GM23338 (cell line): ENCODE data around the gene ADD3. TPM values are rescaled to one million over a fixed set of nuclear protein-coding genes. Genes with fewer than 3 reads are reported as not detected.

Experiments
- CREB1 ChIP-seq: fragments of 250-450 bp; sonication (Bioruptor Pico); IDR thresholded peaks from 2 replicates; pipeline ENCODE4 v1.5.0; 2020; ENCODE audit warnings: low read depth, mild to moderate bottlenecking, moderate library complexity
- EZH2 ChIP-seq: fragments of 200-600 bp; sonication (generic); IDR thresholded peaks from one replicate; pipeline ENCODE4 v1.8.0; 2017; ENCODE audit warnings: antibody characterized with exemption, mild to moderate bottlenecking, low read depth; ENCODE audit not compliant: unreplicated experiment
- NANOG ChIP-seq: IDR thresholded peaks from 2 replicates; pipeline ENCODE4 v1.6.1; 2016; ENCODE audit warnings: antibody characterized with exemption, borderline replicate concordance
- POLR2AphosphoS5 ChIP-seq: IDR thresholded peaks from 2 replicates; pipeline ENCODE4 v1.6.1; 2016; ENCODE audit warnings: antibody characterized with exemption, low read depth
- STAT1 ChIP-seq: IDR thresholded peaks from one replicate; pipeline ENCODE4 v1.6.1; 2016; ENCODE audit warnings: antibody characterized with exemption; ENCODE audit not compliant: unreplicated experiment
- ZNF114 ChIP-seq: fragments of 250-450 bp; sonication (Bioruptor Pico); IDR thresholded peaks from 2 replicates; pipeline ENCODE4 v1.5.0; 2020; ENCODE audit warnings: mild to moderate bottlenecking, moderate library complexity
- ZNF331 ChIP-seq: fragments of 250-450 bp; sonication (Bioruptor Pico); IDR thresholded peaks from 2 replicates; pipeline ENCODE4 v1.5.0; 2020; ENCODE audit warnings: low read depth, mild to moderate bottlenecking, moderate library complexity
- polyA plus RNA-seq: library from polyadenylated mRNA; unstranded; fragments of >200 nt; fragmentation: Nextera tagmentation; extraction: Ambion mirVana; gene quantifications from 2 replicates; pipeline ENCODE4 v1.2.1, GENCODE V29; 2016
- total RNA-seq: library from RNA; depleted of rRNA; stranded (reverse); fragments of >200 nt; shearing (Covaris generic); gene quantifications from 2 replicates; pipeline ENCODE4 v1.2.3, GENCODE V29; 2014
- TF ChIP-seq, protein P1 (sequence below): fragments of 250-450 bp; sonication (Bioruptor Pico); IDR thresholded peaks from 2 replicates; pipeline ENCODE4 v1.5.0; 2020; ENCODE audit warnings: mild to moderate bottlenecking, moderate library complexity
- TF ChIP-seq, protein P2 (sequence below), 2 experiments: fragments of 200-600 bp in 1 of 2; sonication (generic) in 1 of 2; conservative IDR thresholded peaks; 2 replicates each; pipeline versions ENCODE4 v1.5.1 to v1.6.1; 2016 to 2017; ENCODE audit warnings: antibody characterized with exemption in 2 of 2, low read depth in 2 of 2, mild to moderate bottlenecking in 2 of 2, moderate library complexity in 1 of 2
- TF ChIP-seq, protein P3 (sequence below): IDR thresholded peaks from one replicate; pipeline ENCODE4 v1.6.1; 2018; ENCODE audit warnings: antibody characterized with exemption; ENCODE audit not compliant: unreplicated experiment

Gene ADD3
- total and polyA plus RNA-seq, 2 experiments from 2014 or later, result 68.5 to 767 TPM

DNA sequence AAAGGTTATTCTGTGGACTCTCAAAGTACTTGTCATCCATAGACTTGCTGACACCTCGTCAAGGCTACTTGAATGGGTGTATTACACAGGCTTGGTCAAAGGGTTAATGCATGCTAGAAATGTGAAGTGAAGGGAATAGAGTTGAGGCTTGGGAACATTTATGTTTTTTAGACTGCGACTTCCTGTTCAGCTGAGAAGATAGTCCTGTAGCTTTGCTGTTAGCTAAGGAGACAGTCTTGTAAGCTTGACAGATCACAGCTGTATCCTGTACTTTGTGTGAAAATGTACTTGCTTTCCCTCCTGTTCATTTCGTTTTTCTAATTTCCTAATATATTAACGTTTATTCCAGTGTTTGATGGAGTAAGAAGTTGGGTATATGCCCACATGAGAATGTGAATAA lies 52.1 kb downstream of the ADD3 start (continued):
- TF ChIP-seq, protein P1, sequence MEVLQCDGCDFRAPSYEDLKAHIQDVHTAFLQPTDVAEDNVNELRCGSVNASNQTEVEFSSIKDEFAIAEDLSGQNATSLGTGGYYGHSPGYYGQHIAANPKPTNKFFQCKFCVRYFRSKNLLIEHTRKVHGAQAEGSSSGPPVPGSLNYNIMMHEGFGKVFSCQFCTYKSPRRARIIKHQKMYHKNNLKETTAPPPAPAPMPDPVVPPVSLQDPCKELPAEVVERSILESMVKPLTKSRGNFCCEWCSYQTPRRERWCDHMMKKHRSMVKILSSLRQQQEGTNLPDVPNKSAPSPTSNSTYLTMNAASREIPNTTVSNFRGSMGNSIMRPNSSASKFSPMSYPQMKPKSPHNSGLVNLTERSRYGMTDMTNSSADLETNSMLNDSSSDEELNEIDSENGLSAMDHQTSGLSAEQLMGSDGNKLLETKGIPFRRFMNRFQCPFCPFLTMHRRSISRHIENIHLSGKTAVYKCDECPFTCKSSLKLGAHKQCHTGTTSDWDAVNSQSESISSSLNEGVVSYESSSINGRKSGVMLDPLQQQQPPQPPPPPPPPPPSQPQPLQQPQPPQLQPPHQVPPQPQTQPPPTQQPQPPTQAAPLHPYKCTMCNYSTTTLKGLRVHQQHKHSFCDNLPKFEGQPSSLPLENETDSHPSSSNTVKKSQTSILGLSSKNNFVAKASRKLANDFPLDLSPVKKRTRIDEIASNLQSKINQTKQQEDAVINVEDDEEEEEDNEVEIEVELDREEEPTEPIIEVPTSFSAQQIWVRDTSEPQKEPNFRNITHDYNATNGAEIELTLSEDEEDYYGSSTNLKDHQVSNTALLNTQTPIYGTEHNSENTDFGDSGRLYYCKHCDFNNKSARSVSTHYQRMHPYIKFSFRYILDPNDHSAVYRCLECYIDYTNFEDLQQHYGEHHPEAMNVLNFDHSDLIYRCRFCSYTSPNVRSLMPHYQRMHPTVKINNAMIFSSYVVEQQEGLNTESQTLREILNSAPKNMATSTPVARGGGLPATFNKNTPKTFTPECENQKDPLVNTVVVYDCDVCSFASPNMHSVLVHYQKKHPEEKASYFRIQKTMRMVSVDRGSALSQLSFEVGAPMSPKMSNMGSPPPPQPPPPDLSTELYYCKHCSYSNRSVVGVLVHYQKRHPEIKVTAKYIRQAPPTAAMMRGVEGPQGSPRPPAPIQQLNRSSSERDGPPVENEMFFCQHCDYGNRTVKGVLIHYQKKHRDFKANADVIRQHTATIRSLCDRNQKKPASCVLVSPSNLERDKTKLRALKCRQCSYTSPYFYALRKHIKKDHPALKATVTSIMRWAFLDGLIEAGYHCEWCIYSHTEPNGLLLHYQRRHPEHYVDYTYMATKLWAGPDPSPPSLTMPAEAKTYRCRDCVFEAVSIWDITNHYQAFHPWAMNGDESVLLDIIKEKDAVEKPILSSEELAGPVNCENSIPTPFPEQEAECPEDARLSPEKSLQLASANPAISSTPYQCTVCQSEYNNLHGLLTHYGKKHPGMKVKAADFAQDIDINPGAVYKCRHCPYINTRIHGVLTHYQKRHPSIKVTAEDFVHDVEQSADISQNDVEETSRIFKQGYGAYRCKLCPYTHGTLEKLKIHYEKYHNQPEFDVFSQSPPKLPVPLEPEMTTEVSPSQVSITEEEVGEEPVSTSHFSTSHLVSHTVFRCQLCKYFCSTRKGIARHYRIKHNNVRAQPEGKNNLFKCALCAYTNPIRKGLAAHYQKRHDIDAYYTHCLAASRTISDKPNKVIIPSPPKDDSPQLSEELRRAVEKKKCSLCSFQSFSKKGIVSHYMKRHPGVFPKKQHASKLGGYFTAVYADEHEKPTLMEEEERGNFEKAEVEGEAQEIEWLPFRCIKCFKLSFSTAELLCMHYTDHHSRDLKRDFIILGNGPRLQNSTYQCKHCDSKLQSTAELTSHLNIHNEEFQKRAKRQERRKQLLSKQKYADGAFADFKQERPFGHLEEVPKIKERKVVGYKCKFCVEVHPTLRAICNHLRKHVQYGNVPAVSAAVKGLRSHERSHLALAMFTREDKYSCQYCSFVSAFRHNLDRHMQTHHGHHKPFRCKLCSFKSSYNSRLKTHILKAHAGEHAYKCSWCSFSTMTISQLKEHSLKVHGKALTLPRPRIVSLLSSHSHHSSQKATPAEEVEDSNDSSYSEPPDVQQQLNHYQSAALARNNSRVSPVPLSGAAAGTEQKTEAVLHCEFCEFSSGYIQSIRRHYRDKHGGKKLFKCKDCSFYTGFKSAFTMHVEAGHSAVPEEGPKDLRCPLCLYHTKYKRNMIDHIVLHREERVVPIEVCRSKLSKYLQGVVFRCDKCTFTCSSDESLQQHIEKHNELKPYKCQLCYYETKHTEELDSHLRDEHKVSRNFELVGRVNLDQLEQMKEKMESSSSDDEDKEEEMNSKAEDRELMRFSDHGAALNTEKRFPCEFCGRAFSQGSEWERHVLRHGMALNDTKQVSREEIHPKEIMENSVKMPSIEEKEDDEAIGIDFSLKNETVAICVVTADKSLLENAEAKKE, result no peak
- TF ChIP-seq NANOG, result no peak
- no peak for TF ChIP-seq ZNF331 (CRISPR knock-in tag)
- TF ChIP-seq EZH2, result no peak
- TF ChIP-seq, protein P2, sequence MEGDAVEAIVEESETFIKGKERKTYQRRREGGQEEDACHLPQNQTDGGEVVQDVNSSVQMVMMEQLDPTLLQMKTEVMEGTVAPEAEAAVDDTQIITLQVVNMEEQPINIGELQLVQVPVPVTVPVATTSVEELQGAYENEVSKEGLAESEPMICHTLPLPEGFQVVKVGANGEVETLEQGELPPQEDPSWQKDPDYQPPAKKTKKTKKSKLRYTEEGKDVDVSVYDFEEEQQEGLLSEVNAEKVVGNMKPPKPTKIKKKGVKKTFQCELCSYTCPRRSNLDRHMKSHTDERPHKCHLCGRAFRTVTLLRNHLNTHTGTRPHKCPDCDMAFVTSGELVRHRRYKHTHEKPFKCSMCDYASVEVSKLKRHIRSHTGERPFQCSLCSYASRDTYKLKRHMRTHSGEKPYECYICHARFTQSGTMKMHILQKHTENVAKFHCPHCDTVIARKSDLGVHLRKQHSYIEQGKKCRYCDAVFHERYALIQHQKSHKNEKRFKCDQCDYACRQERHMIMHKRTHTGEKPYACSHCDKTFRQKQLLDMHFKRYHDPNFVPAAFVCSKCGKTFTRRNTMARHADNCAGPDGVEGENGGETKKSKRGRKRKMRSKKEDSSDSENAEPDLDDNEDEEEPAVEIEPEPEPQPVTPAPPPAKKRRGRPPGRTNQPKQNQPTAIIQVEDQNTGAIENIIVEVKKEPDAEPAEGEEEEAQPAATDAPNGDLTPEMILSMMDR (conservative IDR thresholded peaks at IDR 0.05; ENCODE audit: low read depth in 2 of 2), result no peak
- TF ChIP-seq CREB1, result no peak
- TF ChIP-seq STAT1, result no peak
- TF ChIP-seq ZNF114 (CRISPR knock-in tag), result no peak
- TF ChIP-seq POLR2AphosphoS5, result no peak
- TF ChIP-seq, protein P3, sequence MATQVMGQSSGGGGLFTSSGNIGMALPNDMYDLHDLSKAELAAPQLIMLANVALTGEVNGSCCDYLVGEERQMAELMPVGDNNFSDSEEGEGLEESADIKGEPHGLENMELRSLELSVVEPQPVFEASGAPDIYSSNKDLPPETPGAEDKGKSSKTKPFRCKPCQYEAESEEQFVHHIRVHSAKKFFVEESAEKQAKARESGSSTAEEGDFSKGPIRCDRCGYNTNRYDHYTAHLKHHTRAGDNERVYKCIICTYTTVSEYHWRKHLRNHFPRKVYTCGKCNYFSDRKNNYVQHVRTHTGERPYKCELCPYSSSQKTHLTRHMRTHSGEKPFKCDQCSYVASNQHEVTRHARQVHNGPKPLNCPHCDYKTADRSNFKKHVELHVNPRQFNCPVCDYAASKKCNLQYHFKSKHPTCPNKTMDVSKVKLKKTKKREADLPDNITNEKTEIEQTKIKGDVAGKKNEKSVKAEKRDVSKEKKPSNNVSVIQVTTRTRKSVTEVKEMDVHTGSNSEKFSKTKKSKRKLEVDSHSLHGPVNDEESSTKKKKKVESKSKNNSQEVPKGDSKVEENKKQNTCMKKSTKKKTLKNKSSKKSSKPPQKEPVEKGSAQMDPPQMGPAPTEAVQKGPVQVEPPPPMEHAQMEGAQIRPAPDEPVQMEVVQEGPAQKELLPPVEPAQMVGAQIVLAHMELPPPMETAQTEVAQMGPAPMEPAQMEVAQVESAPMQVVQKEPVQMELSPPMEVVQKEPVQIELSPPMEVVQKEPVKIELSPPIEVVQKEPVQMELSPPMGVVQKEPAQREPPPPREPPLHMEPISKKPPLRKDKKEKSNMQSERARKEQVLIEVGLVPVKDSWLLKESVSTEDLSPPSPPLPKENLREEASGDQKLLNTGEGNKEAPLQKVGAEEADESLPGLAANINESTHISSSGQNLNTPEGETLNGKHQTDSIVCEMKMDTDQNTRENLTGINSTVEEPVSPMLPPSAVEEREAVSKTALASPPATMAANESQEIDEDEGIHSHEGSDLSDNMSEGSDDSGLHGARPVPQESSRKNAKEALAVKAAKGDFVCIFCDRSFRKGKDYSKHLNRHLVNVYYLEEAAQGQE, result no peak
